Measurements from ENCODE around the gene DIS3L2.
"Not testable (repeated sequence)": the region's sequence is repeated elsewhere in the genome, so short reads cannot be mapped to it uniquely, and the experiment has no call there.

GRCh38 chr2:232331061-232331460 lies 369.5 kb downstream of the DIS3L2 start:
- TF ChIP-seq POLR2A, CTCF (IDR thresholded peaks at IDR 0.05): not testable (repeated sequence)
